GM21367 (cell line): ENCODE results near the gene KLHL29.

Experiments used
- ATAC-seq: cut with Tn5 transposase; IDR thresholded peaks from one replicate; pipeline ENCODE4 v1.9.1; 2021; ENCODE audit not compliant: unreplicated experiment

Gene KLHL29

DNA sequence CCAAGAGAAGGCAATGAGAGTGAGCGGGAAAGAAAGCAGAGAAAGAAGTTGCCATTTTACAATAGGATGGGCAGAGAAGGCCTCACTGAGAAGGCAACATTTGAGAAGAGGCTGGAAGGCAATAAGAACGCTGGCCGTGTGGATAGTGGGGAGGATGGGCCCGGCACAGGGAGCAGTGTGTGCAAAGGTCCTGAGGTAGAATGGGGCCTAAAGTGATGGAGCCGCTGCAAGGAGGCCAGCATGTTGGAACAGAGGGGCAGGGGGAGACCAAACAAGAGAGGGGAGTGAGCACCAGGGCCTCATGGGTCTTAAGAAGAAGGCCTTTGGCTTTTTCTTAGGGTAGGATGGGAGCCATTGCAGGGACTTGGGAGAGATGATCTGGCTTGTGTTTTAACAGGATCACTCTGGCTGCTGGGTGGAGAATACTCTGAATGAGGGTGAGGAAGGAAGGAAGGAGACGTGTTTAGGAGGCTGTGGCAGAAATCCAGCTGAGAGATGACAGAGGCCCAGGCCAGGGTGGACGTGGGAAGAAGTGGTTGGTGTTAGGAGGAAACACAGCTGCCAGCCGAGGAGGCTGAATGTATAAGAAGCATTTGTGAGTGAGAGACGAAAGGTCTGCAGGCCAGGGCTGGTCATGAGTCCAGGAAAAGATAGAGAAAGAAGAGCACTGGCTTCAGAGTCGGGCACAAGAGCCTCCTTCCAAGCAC is 159.8 kb downstream of the KLHL29 start:
- ATAC-seq = no peak

DNA sequence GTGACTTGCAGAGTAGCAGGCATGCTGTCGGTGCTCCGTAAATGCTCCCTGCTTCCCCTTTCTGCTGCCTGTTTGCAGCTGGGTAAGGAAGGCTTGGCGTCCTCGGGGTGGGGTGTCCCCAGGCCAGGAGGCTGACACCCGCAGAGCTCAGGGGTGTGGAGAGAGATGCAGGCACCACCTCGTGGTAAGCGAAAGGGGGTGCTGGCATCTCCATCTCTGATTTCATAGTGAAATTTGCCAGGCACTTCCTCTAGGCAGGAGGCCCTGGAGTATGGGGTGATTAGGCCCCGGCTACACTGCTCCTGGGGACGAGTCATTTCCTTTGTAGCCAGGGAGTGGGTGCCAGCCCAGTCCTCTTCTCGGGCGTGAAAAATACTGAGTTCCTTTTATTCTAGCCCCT is 160.4 kb downstream of the KLHL29 start:
- ATAC-seq = no peak

DNA sequence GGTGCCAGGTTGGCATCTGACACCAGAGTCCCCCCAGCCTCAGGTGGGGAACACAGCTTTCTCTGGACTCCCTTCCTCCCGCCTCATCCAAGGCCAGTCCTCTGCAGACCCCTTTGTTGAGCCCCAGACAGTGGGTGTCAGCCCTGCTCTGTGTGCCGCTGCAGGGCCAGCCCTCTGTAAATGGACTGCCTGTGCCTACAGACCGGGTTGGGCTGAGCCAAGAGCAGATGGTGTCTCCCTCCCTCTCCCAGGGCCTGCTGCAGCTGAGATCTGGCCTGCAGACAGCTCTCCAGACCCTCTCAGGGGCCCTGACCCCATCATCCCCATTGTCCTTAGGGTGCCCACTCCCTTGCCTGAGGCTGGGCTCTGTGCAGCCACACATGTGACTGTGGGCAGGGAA is 160.8 kb downstream of the KLHL29 start:
- ATAC-seq = no peak

DNA sequence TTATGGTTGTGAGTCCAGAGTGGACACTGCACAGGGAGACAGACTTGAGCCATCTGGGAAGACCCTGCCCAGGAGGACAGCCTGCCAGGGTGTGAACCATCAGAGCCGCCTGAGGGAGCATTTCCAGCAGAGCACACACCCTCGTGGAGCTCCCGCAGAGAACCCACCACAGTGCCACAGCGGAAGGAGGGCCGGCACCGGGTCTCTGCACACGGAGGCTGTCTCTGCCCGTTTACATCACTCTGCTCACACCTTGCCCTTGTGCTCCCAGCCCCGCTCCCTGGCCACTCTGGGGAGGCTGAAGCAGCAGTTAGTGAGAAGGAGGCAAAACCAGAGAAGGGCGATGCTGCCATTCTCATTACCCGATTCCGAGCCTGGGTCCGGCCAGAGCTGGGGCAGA is 161.9 kb downstream of the KLHL29 start:
- no peak for ATAC-seq

DNA sequence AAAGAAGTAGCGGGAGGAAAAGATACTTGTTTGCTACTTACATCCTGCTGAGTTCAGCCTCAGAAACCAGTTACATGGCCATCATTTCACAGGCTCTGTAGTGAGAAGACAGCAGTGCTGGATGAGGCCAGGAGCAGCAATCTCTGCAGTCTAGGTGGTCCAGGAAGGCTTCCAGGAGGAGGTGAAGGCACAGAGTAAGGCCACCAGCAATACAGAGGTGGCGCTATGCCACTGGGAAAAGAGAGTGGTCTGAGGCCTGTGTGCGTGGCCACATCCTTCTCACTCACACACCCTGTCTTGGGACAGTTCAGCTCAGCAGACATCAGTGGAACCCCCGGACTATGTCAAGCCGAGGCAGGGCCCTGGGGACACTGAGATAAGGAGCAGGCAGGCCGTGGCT is 162.7 kb downstream of the KLHL29 start:
- ATAC-seq = no peak

DNA sequence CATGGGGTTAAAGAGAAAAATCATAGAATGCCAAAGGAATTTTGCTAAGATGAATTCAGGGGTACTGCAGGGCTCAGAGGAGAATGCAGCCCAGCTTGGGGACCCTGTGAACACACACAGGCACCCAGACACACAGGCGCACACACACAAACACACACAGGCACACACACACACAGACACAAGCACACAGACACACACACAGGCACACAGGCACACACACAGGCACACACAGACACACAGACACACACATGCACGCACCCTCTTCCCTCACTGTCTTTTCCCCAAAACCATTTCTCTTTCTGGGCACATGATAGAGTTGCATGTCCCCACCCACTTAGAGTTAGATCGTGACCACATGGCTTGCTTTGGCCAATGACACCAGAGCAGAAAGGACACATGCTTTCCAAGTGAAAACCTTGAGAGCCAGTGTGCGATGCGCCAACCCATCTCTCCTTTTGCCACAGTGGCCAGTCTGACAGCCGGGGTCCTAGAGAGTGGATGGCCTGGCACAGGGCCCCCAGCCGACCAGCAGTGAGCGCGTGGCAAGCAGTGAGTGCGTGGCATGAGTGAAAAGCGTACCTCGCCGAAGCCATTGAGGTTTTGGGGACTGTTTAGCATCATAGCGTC is 163.3 kb downstream of the KLHL29 start:
- no peak for ATAC-seq

DNA sequence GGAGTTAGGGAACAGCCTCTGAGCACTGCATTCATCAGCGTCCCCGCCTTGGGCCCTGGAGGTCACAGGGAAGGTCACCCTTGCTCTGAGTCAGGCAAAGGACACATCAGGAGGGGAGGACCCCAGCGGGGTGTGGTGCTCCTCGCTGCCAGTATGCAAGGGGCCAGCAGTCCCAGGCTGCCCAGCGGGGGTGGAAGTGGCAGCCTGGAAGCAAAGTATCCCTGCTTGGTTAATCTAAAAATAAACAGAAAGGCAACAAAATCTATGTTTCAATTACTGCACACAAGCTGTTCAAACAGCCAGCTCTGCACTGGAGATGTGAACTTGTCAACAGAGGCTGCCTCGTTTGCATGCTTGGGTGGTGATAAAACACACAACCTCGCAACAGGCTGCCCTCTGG is 164.1 kb downstream of the KLHL29 start:
- ATAC-seq = no peak

DNA sequence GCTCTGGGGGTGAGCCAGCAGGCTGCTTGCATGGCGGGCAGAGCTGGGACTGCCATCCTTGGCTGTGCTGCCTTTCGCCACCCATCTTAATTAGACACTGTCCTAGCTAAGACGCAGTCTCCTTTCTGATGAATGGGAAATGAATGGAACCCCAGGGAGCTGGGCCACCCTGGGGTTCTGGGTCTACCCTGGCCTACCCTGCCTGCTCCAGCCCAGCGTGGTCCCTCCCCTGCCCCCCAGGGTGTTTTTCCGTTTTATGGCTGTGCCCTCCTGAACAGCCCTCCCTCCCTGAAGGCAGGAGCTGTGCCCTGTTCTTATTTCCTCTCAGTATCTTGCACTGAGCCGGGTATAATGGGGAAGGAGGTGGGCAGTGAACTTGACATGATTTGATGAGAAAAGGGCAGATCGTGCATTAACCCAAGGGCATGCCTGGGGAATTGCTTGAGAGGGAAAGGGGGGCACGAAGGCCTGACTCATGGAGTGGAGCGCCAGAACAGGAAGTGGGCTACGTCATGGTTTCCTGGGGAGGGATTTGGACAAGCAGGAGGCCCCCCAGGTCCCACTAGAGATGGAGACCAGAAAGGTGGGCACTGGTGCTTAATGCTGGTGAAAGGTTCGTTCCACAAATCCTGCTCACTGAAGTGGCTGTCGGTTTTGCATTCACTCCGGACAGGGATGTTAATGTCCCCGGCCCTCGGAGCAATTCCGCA is 165.0 kb downstream of the KLHL29 start:
- ATAC-seq = no peak

DNA sequence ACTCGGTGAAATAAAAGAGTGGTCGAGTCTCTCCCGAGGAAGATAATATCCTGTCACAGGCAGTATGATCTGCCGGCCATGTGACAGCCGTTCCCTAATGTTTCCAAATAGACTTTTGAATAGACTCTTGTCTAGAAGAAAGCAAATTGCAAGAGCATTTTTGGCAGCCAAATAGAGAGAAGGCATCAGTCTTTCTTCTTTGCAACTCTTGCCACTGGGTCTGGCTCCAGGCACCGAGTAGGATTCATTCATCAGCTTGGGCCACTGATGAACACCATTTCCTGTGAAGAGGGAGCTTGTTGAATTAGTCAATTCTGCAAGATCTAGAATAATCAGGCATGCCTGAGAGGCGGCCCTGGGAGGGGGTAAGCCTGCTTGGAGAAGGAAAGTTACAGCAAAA is 165.6 kb downstream of the KLHL29 start:
- ATAC-seq = no peak

DNA sequence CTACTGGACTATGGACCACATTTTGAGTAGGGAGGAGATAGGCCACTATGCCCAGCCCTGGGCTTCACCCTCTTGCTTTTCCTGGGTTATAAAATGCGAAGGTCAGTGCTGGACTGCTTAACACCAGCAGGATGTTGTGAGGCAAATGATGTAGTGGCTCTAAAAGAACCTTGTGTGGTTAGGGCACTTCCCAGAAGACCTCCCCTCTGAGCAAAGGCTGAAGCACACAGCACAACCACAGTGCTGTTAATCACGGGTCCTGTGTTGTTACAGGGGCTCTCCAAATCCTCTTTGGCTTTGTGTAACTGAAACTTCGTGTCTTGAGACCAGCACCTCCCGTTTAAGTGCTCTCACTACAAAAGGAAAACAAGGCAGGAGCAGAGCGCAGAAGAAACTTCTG is 166.9 kb downstream of the KLHL29 start:
- ATAC-seq = no peak

DNA sequence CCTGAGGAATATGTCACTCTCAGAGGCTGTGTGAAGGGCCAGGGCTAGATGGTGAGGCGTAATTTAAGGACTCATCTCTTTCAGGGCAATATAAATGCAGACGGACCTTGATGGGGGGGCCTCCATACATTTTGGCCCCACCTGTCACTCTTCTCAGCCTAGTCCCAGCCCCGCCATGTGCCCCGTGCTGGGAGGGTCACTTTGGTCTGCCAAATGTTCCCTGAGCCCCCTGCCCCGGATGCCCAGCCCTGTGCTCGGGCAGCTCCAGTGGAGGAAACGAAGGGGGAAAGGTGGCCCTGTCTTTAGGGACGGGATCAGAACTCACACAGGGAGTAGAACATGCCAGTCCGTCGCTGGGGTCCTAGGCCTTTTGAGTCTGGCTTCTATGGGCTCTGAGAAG is 168.6 kb downstream of the KLHL29 start:
- no peak for ATAC-seq

DNA sequence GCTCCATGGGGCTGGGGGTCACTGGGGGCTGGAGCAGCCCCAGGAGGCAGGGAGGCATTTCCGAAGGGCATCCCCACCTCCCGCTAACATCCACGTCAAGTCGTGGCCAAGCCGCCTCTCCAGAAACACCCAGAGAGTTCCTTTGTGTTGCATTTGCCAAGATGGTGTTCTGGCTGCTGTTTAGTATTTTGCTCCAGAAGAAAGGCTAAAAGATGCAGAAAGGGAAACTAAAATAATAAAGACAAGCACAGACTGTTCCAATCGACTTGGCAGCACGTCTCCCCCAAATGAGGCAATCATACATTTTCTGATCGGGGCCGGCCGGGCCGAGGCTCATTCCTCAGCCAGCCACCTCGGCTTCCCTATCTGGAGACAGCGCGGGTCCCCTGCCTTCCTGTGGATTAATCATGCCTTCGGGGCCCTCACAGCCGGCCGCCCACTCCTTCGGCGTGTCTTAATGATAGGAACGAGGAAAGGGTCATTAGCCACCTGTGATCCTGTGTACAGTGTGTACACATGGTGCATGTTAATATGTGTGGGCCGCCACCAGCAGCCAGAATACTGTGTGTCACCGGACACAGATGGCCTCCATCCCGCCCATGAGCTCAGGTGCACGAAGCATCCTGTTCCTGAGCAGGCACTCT is 169.2 kb downstream of the KLHL29 start:
- no peak for ATAC-seq

DNA sequence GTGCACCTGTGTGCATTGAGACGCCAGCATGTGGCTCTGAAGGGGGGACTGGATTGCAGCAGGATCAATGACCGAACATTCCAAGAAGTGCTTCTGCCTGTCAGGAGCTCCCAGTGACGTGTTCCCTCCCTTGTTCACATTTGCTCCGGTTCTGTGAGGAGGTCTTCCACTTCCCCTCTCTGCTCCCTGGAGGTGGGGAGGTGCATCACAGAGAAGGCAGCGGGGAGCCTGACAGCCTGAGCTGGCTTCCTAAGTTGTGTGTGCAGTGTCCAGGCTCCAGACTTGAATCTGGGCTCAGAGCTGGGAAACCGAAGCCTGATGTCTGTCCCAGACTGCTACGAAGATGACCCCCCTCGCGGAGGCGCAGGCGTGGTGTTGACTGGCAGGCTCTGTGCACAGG is 171.0 kb downstream of the KLHL29 start:
- ATAC-seq = no peak

DNA sequence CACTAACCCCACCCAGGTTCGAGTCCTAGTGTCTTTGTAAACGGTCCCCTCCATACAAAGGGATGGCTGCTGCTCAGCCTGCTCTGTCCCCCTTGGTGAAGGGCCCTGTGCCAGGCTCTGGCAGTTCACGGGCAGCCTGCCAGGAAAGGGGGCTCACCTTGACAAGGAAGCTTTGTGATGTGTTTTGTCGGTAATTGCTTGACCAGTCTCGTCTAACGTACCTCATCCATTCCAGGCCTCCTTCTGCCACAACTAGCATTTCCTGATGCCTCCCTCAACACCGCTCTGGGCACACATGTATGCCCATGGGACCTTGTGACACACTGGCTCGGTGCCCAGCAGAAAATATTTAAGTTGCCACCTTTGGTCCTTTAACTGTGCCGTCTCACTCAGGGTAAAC is 171.9 kb downstream of the KLHL29 start:
- no peak for ATAC-seq

DNA sequence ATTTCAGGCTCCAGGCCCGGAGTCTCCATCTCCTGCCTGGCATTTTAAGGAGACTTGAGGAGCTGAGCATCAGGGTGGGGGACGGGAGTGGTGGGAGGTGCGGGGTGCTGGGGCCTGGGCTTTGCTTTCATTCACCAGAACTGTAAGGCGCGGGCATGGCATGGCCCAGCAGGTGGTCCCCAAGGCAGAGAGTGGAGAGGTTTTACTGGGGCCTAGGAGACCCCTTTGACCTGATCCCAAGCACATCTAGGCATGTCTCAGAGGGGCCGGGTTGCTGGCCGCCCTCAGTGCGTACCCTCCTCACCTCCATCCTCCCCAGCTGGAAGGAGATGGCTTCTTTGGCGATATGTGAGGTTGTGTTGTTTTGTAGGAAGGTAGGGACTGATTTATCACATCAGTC is 172.5 kb downstream of the KLHL29 start:
- no peak for ATAC-seq

DNA sequence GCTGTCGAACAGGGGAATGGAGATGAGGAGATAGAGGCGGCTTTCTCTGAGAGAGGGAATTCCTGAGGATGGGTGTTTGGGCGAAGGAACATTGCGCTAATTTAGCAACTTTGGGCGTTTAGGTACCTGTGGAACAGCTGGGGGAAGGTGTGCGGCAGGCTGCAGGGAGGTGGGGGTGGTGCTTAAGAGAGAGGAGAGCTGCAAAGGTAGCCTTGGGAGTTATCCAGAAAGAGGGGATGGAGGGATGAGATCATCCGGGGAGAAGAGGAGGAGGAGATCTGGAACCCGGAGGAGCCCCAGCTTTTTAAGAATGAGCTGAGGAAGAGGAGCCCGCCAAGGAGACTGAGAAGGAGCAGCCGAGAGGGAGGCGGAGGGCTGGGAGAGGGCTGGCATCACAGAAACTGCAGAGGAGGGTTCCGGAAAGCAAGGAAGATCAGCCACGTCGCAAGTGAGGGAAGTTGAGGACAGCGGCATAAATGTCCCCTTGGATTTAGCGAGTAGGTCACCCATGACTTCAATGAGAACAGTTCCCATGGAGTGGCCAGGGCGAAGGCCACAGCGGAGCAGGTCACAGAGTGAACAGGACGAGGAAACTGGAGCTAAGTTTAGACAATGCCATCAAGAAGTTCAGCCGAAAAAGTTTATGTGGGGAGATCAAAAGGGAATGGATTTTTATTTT is 174.7 kb downstream of the KLHL29 start:
- no peak for ATAC-seq

DNA sequence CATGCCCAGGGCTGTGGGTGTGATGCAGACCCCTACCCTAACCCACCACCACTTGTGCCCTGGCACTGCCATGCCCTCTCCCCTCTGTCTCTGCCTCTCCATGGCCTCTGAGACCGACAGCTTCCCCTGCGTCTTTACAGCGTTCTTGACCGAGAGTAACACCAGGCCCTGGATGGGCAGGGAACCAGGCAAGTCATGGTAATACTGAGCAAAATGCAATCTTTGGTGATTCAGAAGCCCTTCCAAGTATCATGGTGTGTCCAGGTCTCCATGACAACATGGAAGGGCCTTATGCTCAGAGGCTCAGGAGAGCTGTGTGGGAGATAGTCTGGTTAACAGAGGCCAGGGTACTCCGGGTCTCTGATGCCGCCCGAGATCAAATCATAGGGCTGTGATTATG is 176.1 kb downstream of the KLHL29 start:
- ATAC-seq = no peak

DNA sequence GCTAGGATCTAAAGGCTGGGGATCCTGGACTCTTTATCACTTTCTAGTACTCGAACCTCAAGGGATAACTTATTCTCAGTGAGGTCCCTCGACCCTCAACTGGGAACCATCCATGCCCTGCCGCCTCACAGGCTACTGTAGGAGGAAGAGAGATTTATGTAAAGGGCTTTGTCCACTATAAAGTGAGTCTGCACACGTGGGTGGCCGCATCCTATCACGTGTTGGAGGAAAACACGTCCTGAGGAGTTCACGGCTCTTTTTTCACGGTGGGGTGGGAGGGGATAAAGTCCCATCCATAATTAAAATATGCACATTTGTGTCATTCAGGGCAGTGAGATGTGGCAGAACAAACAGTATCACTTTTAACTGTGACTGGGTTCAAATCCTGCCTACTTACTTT is 176.6 kb downstream of the KLHL29 start:
- no peak for ATAC-seq

DNA sequence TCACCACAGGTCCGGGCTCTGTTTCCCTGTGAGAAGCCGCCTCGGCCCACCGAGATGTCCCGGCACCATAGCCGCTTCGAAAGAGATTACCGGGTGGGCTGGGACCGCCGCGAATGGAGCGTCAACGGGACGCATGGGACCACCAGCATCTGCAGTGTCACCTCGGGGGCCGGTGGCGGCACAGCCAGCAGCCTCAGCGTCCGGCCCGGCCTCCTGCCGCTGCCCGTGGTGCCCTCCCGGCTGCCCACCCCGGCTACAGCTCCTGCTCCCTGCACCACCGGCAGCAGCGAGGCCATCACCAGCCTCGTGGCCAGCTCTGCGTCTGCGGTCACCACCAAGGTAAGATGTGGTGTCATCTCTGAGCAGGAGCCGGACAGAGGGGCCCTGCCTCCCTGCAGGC is 177.2 kb downstream of the KLHL29 start:
- no peak for ATAC-seq

DNA sequence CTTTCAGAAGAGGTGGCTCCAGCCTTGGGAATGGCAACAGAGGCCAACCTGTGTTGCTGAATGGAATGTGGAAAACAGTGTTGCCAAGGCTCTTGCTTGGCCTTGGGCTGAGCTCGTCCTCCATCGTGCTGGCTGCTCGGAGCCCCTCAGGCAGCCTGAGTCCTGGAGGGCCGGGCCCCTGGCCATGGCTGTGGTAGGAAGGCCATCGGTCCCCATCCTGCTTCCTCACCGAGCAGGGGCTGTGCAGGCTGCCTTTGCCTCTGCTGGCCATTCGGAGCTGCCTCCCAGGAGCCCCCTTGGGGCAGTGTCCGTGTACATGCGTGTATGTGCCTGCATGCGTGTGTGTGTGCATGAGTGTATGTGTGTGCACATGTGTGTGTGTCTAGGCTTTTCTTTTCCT is 178.2 kb downstream of the KLHL29 start:
- ATAC-seq = no peak
